ENCODE data around the gene LGALS7. TPM values are rescaled to one million over a fixed set of nuclear protein-coding genes. Genes with fewer than 3 reads are reported as not detected.

The LGALS7 gene
- total and polyA plus RNA-seq, 2 of the 4 experiments (the other 2 are of a cell fraction): not detected

- intact Hi-C loops (cut with micrococcal nuclease) (no loop called here), dilution Hi-C loops (cut with HindIII; ENCODE audit: low sequenced_read_pairs, unreplicated experiment) (no loop called here), in situ Hi-C loops (cut with MboI; ENCODE audit: low sequenced_read_pairs) (no loop called here)
- no peak overlapping the region for H3K14ac ChIP-seq (replicated peaks; ENCODE audit: low read depth, low read length)
- H3K23ac ChIP-seq (ENCODE audit: low read depth, low read length): no peak overlapping the region
- H2BK5ac ChIP-seq (ENCODE audit: low read depth, low read length, poor library complexity, severe bottlenecking): no peak overlapping the region
- no peak overlapping the region for H3K27ac ChIP-seq (ENCODE audit: insufficient read depth, low read length)
- WGBS, 2 experiments (ENCODE audit: extremely low coverage in 2 of 2, insufficient read length in 1 of 2): no CpG with 5 or more reads among the region's 4 CpGs
- H4K91ac ChIP-seq (ENCODE audit: insufficient read depth, low read depth, low read length): no peak overlapping the region
- H2BK15ac ChIP-seq (ENCODE audit: low read depth, low read length): no peak overlapping the region
- H2AK5ac ChIP-seq (ENCODE audit: low read depth, low read length): no peak overlapping the region
- no peaks in the 10 kb centered on the region; the same call in 1 of the 2 replicates for H4K20me1 ChIP-seq (ENCODE audit: insufficient read depth, low read length)
- no peak for DNase-seq
- H3K9ac ChIP-seq (ENCODE audit: low read depth, low read length): no peak overlapping the region
- POLR2A ChIA-PET (ENCODE audit: unreplicated experiment): no interaction called here
- no peak overlapping the region for H2AK9ac ChIP-seq (replicated peaks; ENCODE audit: low read depth, low read length, poor library complexity)
- H3K36me3 ChIP-seq (ENCODE audit: control insufficient read depth, insufficient read depth, low read length): no peaks in the 10 kb centered on the region
- no peaks in the 10 kb centered on the region for H3K9me3 ChIP-seq (ENCODE audit: control insufficient read depth, insufficient read depth, low read length)
- ATAC-seq (ENCODE audit: low read depth): no peak
- H3K79me1 ChIP-seq (ENCODE audit: low read depth in 1 of 2, low read length in 2 of 2): no peaks in the 10 kb centered on the region
- no peak overlapping the region for H3K4ac ChIP-seq (ENCODE audit: low read depth, low read length)
- no peaks in the 10 kb centered on the region for H3K27me3 ChIP-seq (ENCODE audit: control insufficient read depth, insufficient read depth, low read length)
- no peak overlapping the region for H3K4me3 ChIP-seq (ENCODE audit: insufficient read depth, low read depth, low read length)
- H4K5ac ChIP-seq (ENCODE audit: low read depth, low read length): no peak overlapping the region
- CTCF ChIA-PET: no interaction called here
- no peak overlapping the region for H2AFZ ChIP-seq (replicated peaks; ENCODE audit: low read length, poor library complexity)
- peaks cover 7% of the 10 kb centered on the region for H3K4me1 ChIP-seq (ENCODE audit: control insufficient read depth, insufficient read depth, low read length)
- no peak overlapping the region for H2BK20ac ChIP-seq (ENCODE audit: low read depth, low read length)
- H4K8ac ChIP-seq (ENCODE audit: low read depth in 2 of 2, low read length in 2 of 2): no peak overlapping the region
- peaks cover 8% of the 10 kb centered on the region; the same call in 1 of the 2 replicates for H3K9me1 ChIP-seq (ENCODE audit: insufficient read depth, low read length)
- H3K56ac ChIP-seq (ENCODE audit: extremely low read depth, insufficient read depth, low read length): no peak overlapping the region
- H3K18ac ChIP-seq (ENCODE audit: low read depth, low read length): no peak overlapping the region
- no peak overlapping the region for H2BK120ac ChIP-seq (ENCODE audit: low read depth, low read length)
- H3K4me2 ChIP-seq (ENCODE audit: low read depth, low read length): no peak overlapping the region
- no TSS peak for BruUV-seq (replicated peaks)
- TF ChIP-seq POLR2A (IDR thresholded peaks at IDR 0.05; ENCODE audit: low read depth, low read length) (no peak), NFE2L2 (IDR thresholded peaks at IDR 0.05; ENCODE audit: low read depth, low read length) (no peak), RFX5 (IDR thresholded peaks at IDR 0.05; ENCODE audit: low read depth, low read length) (no peak), RAD21 (IDR thresholded peaks at IDR 0.05; ENCODE audit: low read length) (no peak), SMC3 (IDR thresholded peaks at IDR 0.05; ENCODE audit: low read depth, low read length) (no peak), ELK1 (IDR thresholded peaks at IDR 0.05; ENCODE audit: borderline replicate concordance, low read depth, low read length) (no peak), FOS (IDR thresholded peaks at IDR 0.05; ENCODE audit: low read depth, low read length) (no peak), MXI1 (IDR thresholded peaks at IDR 0.05; ENCODE audit: borderline replicate concordance, low read depth, low read length) (no peak)
These were observed 22.2 kb upstream of the LGALS7 start for GRCh38 chr19:38795549-38795948.
